Measurements from ENCODE around the gene LY6G5B.

Gene LY6G5B

DNA sequence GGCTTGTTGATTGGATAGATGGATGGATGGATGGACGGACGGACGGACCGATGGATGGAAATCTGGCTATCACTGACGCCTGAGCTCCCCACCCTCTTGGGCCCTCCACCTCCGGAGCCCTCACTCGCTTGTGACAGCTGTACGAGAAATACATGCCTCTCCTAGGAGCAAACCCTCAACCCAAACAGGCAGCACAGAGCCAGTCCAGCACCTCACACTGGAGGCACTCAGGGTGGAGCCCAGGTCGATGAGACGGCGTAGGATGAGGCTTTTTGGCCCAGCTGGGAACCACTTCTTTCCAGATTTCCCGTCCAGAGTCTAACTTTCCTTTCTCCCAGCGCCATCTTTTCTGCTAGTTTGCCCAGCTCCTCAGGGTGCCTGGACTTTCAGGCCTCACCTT lies 13.8 kb downstream of the LY6G5B start:
- TF ChIP-seq, protein P1, sequence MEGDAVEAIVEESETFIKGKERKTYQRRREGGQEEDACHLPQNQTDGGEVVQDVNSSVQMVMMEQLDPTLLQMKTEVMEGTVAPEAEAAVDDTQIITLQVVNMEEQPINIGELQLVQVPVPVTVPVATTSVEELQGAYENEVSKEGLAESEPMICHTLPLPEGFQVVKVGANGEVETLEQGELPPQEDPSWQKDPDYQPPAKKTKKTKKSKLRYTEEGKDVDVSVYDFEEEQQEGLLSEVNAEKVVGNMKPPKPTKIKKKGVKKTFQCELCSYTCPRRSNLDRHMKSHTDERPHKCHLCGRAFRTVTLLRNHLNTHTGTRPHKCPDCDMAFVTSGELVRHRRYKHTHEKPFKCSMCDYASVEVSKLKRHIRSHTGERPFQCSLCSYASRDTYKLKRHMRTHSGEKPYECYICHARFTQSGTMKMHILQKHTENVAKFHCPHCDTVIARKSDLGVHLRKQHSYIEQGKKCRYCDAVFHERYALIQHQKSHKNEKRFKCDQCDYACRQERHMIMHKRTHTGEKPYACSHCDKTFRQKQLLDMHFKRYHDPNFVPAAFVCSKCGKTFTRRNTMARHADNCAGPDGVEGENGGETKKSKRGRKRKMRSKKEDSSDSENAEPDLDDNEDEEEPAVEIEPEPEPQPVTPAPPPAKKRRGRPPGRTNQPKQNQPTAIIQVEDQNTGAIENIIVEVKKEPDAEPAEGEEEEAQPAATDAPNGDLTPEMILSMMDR (conservative IDR thresholded peaks at IDR 0.05; ENCODE audit: control insufficient read depth, insufficient read depth, low read depth, low read length) = no peak
- DNase-seq (ENCODE audit: low read depth) = no peak
- no peak overlapping the region for H3K4me3 ChIP-seq (ENCODE audit: control insufficient read depth, low read depth, low read length)

DNA sequence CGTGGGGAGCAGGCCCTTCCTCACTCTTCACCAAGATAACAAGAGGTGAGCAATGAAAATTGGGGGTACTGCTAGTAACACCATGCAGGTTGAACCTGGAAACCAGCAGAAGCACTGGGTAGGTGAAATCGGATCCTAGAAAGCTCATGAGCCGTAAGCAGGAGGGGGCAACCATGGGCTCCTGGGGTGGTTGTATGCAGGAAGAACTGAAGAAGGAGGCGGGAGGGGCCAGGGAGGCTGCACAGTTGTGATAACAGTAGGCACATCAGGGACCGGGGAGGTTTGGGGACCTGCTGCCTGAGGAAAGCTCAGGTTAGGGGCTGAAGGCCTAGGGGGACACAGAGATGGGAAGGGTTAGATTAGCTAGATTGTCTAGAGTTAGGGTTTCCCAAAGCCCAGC lies 16.7 kb downstream of the LY6G5B start:
- DNase-seq (ENCODE audit: low read depth) = no peak
- TF ChIP-seq, protein P1 (conservative IDR thresholded peaks at IDR 0.05; ENCODE audit: control insufficient read depth, insufficient read depth, low read depth, low read length) = no peak
- H3K4me3 ChIP-seq (ENCODE audit: control insufficient read depth, low read depth, low read length) = no peak overlapping the region

DNA sequence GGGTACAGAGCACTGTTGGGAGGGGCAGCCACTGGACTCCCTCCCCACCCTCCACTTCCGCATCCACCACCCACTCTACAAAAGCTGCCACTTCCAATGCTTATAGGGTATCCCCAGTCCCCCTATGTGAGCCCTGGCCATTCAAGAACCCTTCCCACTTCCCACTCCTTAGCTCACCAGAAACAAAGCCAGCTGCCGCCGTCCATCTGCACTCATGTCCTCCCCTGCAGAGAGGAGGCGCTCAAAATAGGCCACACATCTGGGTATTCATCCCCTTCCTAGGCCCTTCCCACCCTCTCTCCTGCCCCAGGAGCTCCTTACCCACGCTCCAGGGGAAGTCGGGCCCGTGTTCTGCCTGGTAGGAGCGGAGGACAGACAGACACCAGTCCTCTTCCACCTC lies 17.5 kb downstream of the LY6G5B start:
- TF ChIP-seq, protein P1 (conservative IDR thresholded peaks at IDR 0.05; ENCODE audit: control insufficient read depth, insufficient read depth, low read depth, low read length) = no peak
- H3K4me3 ChIP-seq (ENCODE audit: control insufficient read depth, low read depth, low read length) = no peak overlapping the region
- DNase-seq (ENCODE audit: low read depth) = no peak

DNA sequence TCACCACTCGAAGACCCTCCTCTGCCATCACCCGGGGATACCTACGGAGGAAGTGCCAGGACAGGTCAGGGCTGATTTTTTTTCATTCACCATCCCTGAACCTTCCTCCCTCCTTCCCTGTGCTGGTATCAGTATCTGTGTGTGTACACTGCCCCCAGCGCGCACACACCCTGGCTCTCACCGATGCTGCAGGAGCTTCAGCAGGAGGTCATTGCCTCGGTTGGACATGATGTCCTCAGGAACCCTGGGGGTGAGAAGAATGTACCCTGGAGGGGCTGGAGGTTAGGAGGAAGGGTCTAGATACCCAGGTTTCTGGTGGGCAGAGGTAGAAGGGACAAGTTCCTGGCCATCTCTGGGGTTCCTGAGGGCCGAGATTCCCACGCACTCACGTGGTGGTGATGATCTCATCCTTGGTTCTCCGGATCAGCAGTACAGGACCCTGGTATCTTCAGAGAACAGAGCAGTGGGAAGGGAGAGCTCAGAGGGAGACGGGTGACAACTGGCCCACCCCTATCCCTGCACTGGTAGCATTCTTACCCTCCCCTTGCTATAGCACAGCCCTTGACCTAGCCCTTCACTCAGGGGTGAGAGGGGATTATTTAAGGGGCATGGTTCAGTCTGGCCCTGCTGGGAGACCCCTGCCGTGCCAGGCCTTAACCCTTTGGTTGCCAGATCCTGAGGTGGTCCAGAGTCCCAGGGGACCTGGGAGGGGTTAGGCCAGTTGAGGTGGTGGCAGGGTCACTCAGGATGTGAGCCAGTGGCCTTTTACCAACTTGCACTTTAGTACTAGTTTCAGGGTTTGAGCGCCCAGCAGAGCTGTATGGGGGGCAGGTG lies 18.3 kb downstream of the LY6G5B start:
- DNase-seq (ENCODE audit: low read depth) = no peak
- no peak overlapping the region for H3K4me3 ChIP-seq (ENCODE audit: control insufficient read depth, low read depth, low read length)
- TF ChIP-seq, protein P1 (conservative IDR thresholded peaks at IDR 0.05; ENCODE audit: control insufficient read depth, insufficient read depth, low read depth, low read length) = no peak

DNA sequence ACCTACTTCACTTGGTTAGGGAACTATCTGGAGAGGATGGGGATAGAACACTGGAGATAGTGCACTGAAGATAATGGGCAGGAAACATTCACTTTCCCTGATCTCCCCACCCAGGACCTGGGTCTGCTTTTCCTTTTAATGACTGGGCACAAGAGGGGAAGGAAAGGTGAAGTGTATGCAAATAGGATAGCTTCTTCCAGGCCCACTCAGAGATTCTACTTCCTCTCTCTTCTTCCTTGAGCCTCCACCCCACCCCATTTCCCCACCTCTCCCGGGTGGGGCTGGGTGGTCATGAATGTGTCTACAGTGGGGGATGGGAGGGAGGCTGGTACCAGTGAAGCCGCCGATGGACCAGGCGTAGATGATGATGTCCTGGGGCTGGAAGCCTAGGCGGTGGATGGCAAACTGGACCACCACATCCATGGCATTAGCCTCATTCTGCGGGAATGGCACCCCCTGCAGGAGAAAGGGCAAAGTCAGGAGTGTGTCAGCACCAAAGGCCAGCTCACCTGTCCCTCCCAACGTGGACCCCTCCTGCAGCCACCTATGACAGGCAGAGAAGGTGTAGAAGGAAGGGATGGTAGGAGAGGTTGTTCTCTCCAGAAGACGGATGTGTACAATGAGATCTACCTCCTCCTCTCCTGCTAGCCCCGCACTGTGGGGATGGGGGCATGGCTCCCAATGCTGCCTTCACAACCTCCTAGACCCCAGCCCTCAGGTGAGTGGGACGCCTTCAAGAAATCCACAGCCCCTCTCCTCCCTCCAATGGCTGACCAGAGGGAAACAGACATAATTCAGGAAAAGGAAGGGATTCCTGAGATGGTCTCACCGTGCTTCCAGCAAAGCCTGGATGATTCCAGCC lies 19.7 kb downstream of the LY6G5B start:
- TF ChIP-seq, protein P1 (conservative IDR thresholded peaks at IDR 0.05; ENCODE audit: control insufficient read depth, insufficient read depth, low read depth, low read length) = peak; percentile 45
- H3K4me3 ChIP-seq (ENCODE audit: control insufficient read depth, low read depth, low read length) = no peak overlapping the region
- DNase-seq (ENCODE audit: low read depth) = no peak

DNA sequence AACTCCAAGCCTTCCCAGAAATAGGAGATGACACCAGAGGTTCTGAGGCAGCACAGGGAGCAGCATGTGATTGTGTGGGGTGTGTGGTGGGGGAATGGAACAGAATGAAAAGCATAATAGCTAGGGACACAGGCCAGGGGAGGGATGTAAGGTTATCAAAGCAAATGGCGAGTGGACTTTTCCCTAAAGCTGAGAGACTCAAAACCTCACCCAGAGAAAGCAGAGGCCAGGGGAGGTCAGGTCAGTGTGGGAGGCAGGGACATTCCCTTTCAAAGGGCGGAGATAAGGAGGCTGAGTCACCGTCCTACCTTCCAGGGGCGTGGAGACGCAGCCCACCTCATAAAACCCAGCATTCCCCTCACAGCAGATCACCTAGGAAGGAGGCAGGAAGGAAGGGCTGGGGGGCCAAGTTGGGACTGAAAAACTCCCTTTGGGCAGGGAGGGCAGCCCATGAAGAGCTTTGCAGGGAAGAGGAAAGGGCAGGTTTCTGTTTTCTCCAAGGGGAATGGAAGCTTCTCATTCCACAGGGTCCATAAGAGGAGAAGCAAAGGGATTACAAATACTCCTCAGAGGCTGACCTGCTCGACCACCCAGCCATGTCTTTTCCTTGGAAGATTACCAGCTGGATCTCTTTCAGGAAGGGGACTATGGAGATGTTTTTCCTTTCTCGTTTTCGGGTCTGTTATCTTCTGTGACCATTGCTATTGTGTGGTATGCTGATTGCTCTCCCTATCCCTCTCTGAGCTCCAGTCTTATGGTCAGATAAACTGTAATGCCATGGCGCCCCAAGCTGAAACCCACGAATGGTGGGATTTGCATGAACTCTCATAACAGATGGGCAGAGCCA lies 20.7 kb downstream of the LY6G5B start:
- TF ChIP-seq, protein P1 (conservative IDR thresholded peaks at IDR 0.05; ENCODE audit: control insufficient read depth, insufficient read depth, low read depth, low read length) = no peak
- DNase-seq (ENCODE audit: low read depth) = no peak
- no peak overlapping the region for H3K4me3 ChIP-seq (ENCODE audit: control insufficient read depth, low read depth, low read length)

All from fibroblast of mammary gland (primary cell).